HG03439 (cell line): ENCODE measurements around the gene PLEKHG4.

Experiments
- ATAC-seq: cut with Tn5 transposase; IDR thresholded peaks from one replicate; pipeline ENCODE4 v1.9.1; 2021; ENCODE audit warnings: mild to moderate bottlenecking, moderate library complexity; ENCODE audit not compliant: unreplicated experiment

Gene PLEKHG4

GRCh38 chr16:67245674-67246080, 33.7 kb upstream of the PLEKHG4 start:
- no peak for ATAC-seq

- ATAC-seq = peak; percentile 22
Observed at GRCh38 chr16:67246081-67246755, 33.1 kb upstream of the PLEKHG4 start.

GRCh38 chr16:67246756-67247191, 32.6 kb upstream of the PLEKHG4 start:
- peak; percentile 18 for ATAC-seq

- ATAC-seq = peak; percentile 41
Observed at GRCh38 chr16:67247192-67248072, 31.9 kb upstream of the PLEKHG4 start, which contains the start of gene FHOD1. Gene FHOD1, minus strand, starts transcription at chr16:67247481. Its CDS starts 71 bp downstream, at chr16:67247410.

GRCh38 chr16:67248073-67248400, 31.3 kb upstream of the PLEKHG4 start:
- ATAC-seq = no peak

- no peak for ATAC-seq
Observed at GRCh38 chr16:67248401-67249177, 30.7 kb upstream of the PLEKHG4 start, which contains the start of gene SLC9A5. Gene SLC9A5, plus strand, starts transcription at chr16:67248979. Its CDS starts 36 bp downstream, at chr16:67249015.

GRCh38 chr16:67249178-67250044, 29.9 kb upstream of the PLEKHG4 start:
- ATAC-seq = no peak

GRCh38 chr16:67250045-67250327, 29.3 kb upstream of the PLEKHG4 start:
- no peak for ATAC-seq

GRCh38 chr16:67252609-67253497, 26.5 kb upstream of the PLEKHG4 start:
- no peak for ATAC-seq

- no peak for ATAC-seq
Observed at GRCh38 chr16:67254801-67255552, 24.4 kb upstream of the PLEKHG4 start.

GRCh38 chr16:67255553-67256221, 23.6 kb upstream of the PLEKHG4 start:
- ATAC-seq = no peak

GRCh38 chr16:67256701-67257230, 22.6 kb upstream of the PLEKHG4 start:
- ATAC-seq = no peak

GRCh38 chr16:67257486-67258160, 21.7 kb upstream of the PLEKHG4 start:
- ATAC-seq = no peak

GRCh38 chr16:67258161-67258835, 21.0 kb upstream of the PLEKHG4 start:
- no peak for ATAC-seq

GRCh38 chr16:67259705-67260104, 19.6 kb upstream of the PLEKHG4 start:
- ATAC-seq = no peak

GRCh38 chr16:67260426-67261063, 18.8 kb upstream of the PLEKHG4 start:
- ATAC-seq = no peak
